Measurements from ENCODE around the gene SPDYE6. TPM values are rescaled to one million over a fixed set of nuclear protein-coding genes. Genes with fewer than 3 reads are reported as not detected.
"Not testable (repeated sequence)": the region's sequence is repeated elsewhere in the genome, so short reads cannot be mapped to it uniquely, and the experiment has no call there.

Gene SPDYE6
- total and polyA plus RNA-seq, 2 of the 4 experiments (the other 2 are of a cell fraction): not detected

- ChIA-PET CTCF (no interaction called here), POLR2A (ENCODE audit: unreplicated experiment) (no interaction called here)
- no peaks in the 10 kb centered on the region for H4K20me1 ChIP-seq (ENCODE audit: insufficient read depth, low read length)
Measured at GRCh38 chr7:102326157-102326889, 29.9 kb downstream of the SPDYE6 start.

GRCh38 chr7:102325106-102325505, 31.1 kb downstream of the SPDYE6 start:
- H3K9me1 ChIP-seq (ENCODE audit: insufficient read depth, low read length); H4K20me1 ChIP-seq (ENCODE audit: insufficient read depth, low read length); in situ Hi-C loops (cut with MboI; ENCODE audit: low sequenced_read_pairs); H2BK20ac ChIP-seq (ENCODE audit: low read depth, low read length); H2BK15ac ChIP-seq (ENCODE audit: low read depth, low read length); H3K4me2 ChIP-seq (ENCODE audit: low read depth, low read length); BruUV-seq (replicated peaks); H3K36me3 ChIP-seq (ENCODE audit: control insufficient read depth, insufficient read depth, low read length); H4K8ac ChIP-seq (ENCODE audit: low read depth in 2 of 2, low read length in 2 of 2); POLR2A ChIA-PET (ENCODE audit: unreplicated experiment); H2AK5ac ChIP-seq (ENCODE audit: low read depth, low read length); H3K4ac ChIP-seq (ENCODE audit: low read depth, low read length); ATAC-seq (ENCODE audit: low read depth); H3K27ac ChIP-seq (ENCODE audit: insufficient read depth, low read length); H3K4me3 ChIP-seq (ENCODE audit: insufficient read depth, low read depth, low read length); H4K91ac ChIP-seq (ENCODE audit: insufficient read depth, low read depth, low read length); H3K9ac ChIP-seq (ENCODE audit: low read depth, low read length); H3K4me1 ChIP-seq (ENCODE audit: control insufficient read depth, insufficient read depth, low read length); DNase-seq; H3K9me3 ChIP-seq (ENCODE audit: control insufficient read depth, insufficient read depth, low read length); H3K79me1 ChIP-seq (ENCODE audit: low read depth in 1 of 2, low read length in 2 of 2); H2BK120ac ChIP-seq (ENCODE audit: low read depth, low read length); H3K18ac ChIP-seq (ENCODE audit: low read depth, low read length); H3K14ac ChIP-seq (replicated peaks; ENCODE audit: low read depth, low read length); H3K23ac ChIP-seq (ENCODE audit: low read depth, low read length); H4K5ac ChIP-seq (ENCODE audit: low read depth, low read length); H2AK9ac ChIP-seq (replicated peaks; ENCODE audit: low read depth, low read length, poor library complexity); H3K27me3 ChIP-seq (ENCODE audit: control insufficient read depth, insufficient read depth, low read length); dilution Hi-C loops (cut with HindIII; ENCODE audit: low sequenced_read_pairs, unreplicated experiment); CTCF ChIA-PET; H3K56ac ChIP-seq (ENCODE audit: extremely low read depth, insufficient read depth, low read length); H2AFZ ChIP-seq (replicated peaks; ENCODE audit: low read length, poor library complexity); H2BK5ac ChIP-seq (ENCODE audit: low read depth, low read length, poor library complexity, severe bottlenecking); intact Hi-C loops (cut with micrococcal nuclease): not testable (repeated sequence)
- no CpG with 5 or more reads among the region's 11 CpGs for WGBS, 2 experiments (ENCODE audit: extremely low coverage in 2 of 2, insufficient read length in 1 of 2)

More at GRCh38 chr7:102326157-102326889, 29.9 kb downstream of the SPDYE6 start:
- Histone ChIP-seq H3K9ac (ENCODE audit: low read depth, low read length) (no peak overlapping the region), H2BK120ac (ENCODE audit: low read depth, low read length) (no peak overlapping the region), H3K18ac (ENCODE audit: low read depth, low read length) (no peak overlapping the region), H3K14ac (replicated peaks; ENCODE audit: low read depth, low read length) (no peak overlapping the region), H2BK5ac (ENCODE audit: low read depth, low read length, poor library complexity, severe bottlenecking) (no peak overlapping the region), H2BK15ac (ENCODE audit: low read depth, low read length) (no peak overlapping the region), H3K4me2 (ENCODE audit: low read depth, low read length) (no peak overlapping the region), H3K56ac (ENCODE audit: extremely low read depth, insufficient read depth, low read length) (no peak overlapping the region), H3K36me3 (ENCODE audit: control insufficient read depth, insufficient read depth, low read length) (no peaks in the 10 kb centered on the region), H3K4me1 (ENCODE audit: control insufficient read depth, insufficient read depth, low read length) (no peaks in the 10 kb centered on the region), H4K91ac (ENCODE audit: insufficient read depth, low read depth, low read length) (no peak overlapping the region), H3K23ac (ENCODE audit: low read depth, low read length) (no peak overlapping the region), H3K79me1 (ENCODE audit: low read depth in 1 of 2, low read length in 2 of 2) (no peaks in the 10 kb centered on the region), H3K9me1 (ENCODE audit: insufficient read depth, low read length) (no peaks in the 10 kb centered on the region), H2BK20ac (ENCODE audit: low read depth, low read length) (no peak overlapping the region), H3K9me3 (ENCODE audit: control insufficient read depth, insufficient read depth, low read length) (no peaks in the 10 kb centered on the region), H3K27me3 (ENCODE audit: control insufficient read depth, insufficient read depth, low read length) (peaks cover 10% of the 10 kb centered on the region), H3K4ac (ENCODE audit: low read depth, low read length) (no peak overlapping the region), H2AFZ (replicated peaks; ENCODE audit: low read length, poor library complexity) (no peak overlapping the region), H2AK9ac (replicated peaks; ENCODE audit: low read depth, low read length, poor library complexity) (no peak overlapping the region), H3K4me3 (ENCODE audit: insufficient read depth, low read depth, low read length) (no peak overlapping the region), H4K5ac (ENCODE audit: low read depth, low read length) (no peak overlapping the region), H2AK5ac (ENCODE audit: low read depth, low read length) (no peak overlapping the region), H4K8ac (ENCODE audit: low read depth in 2 of 2, low read length in 2 of 2) (no peak overlapping the region), H3K27ac (ENCODE audit: insufficient read depth, low read length) (no peak overlapping the region)
- no peak for TF ChIP-seq USF2 (IDR thresholded peaks at IDR 0.05; ENCODE audit: low read depth, low read length)
- TF ChIP-seq CEBPB (IDR thresholded peaks at IDR 0.05; ENCODE audit: low read depth, low read length): no peak
- TF ChIP-seq NFE2L2 (IDR thresholded peaks at IDR 0.05; ENCODE audit: low read depth, low read length): no peak
- TF ChIP-seq MXI1 (IDR thresholded peaks at IDR 0.05; ENCODE audit: borderline replicate concordance, low read depth, low read length): no peak
- TF ChIP-seq RFX5 (IDR thresholded peaks at IDR 0.05; ENCODE audit: low read depth, low read length): no peak
- TF ChIP-seq RCOR1 (IDR thresholded peaks at IDR 0.05; ENCODE audit: insufficient replicate concordance, low read length): no peak
- no peak for DNase-seq
- in situ Hi-C loops (cut with MboI; ENCODE audit: low sequenced_read_pairs) (no loop called here), intact Hi-C loops (cut with micrococcal nuclease) (no loop called here), dilution Hi-C loops (cut with HindIII; ENCODE audit: low sequenced_read_pairs, unreplicated experiment) (no loop called here)
- WGBS, 2 experiments (ENCODE audit: extremely low coverage in 2 of 2, insufficient read length in 1 of 2): 80% methylated on average over 1 of the region's 11 CpGs; no CpG with 5 or more reads in 1 of the 2 experiments
- BruUV-seq (replicated peaks): no TSS peak
- ATAC-seq (ENCODE audit: low read depth): no peak

All from IMR-90 (cell line).